Peyer's patch (tissue), 4 donors: Measurements from ENCODE around the gene SLC16A12.

Source experiments
- CTCF ChIP-seq, 6 experiments: fragments of 450-650 bp in 4 of 6; fragments of 200-600 bp in 2 of 6; sonication (generic) in 1 of 6; IDR thresholded peaks; one replicate each; pipeline ENCODE4 v1.5.1; 2017 to 2019; ENCODE audit warnings: antibody characterized with exemption in 6 of 6, mild to moderate bottlenecking in 3 of 6, moderate library complexity in 1 of 6
- POLR2A ChIP-seq, 2 donors: fragments of 450-650 bp; IDR thresholded peaks; one replicate each; pipeline ENCODE4 v1.5.1; 2017; ENCODE audit warnings: antibody characterized with exemption in 2 of 2, mild to moderate bottlenecking in 2 of 2, moderate library complexity in 2 of 2

- TF ChIP-seq CTCF (IDR thresholded peaks at IDR 0.05), result no peak
- TF ChIP-seq POLR2A (IDR thresholded peaks at IDR 0.05), result no peak
These were observed 12.6 kb upstream of the SLC16A12 start for GRCh38 chr10:89547853-89548513.
